Activated effector memory CD4-positive, alpha-beta T cell treated with anti-CD3 and anti-CD28 coated beads, Interleukin-2, amount 50 U/mL, for 16 hours (primary cell): Measurements from ENCODE around the gene TSSK2.
A peak's percentile ranks its signal among the peaks of the same experiment; 100 is the strongest.
"Not testable (repeated sequence)": the region's sequence is repeated elsewhere in the genome, so short reads cannot be mapped to it uniquely, and the experiment has no call there.

Experiments
- DNase-seq: peaks from one replicate; pipeline ENCODE4 v3.0.0-alpha.2; 2020

TSSK2 gene

DNA sequence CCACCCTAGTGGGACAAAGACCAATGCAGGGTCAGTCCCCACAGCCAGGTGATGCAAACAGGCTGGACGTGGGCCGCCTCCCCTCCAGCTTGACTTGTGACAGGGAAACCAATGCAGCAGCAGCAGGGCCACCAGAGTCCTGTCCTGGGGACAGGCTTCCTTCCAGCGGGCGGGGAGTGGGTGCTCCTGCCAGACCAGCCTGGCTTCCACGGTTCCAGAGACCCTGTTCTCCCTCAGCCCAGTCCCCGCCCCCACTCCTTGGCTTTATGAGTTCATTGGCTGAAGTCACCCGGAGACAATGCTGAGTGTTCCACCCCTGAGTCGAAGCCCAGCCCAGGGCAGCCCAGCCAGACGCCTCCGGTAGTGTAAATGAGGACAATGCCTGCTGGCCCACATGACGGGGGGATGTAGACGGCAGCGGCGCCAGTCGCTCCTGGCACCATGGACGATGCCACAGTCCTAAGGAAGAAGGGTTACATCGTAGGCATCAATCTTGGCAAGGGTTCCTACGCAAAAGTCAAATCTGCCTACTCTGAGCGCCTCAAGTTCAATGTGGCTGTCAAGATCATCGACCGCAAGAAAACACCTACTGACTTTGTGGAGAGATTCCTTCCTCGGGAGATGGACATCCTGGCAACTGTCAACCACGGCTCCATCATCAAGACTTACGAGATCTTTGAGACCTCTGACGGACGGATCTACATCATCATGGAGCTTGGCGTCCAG lies at the start of gene TSSK2:
Gene TSSK2, plus strand, starts transcription at position 350 of the 726 bp plus-strand sequence. Its CDS starts 92 bp downstream, at position 442.
- no peak for DNase-seq

DNA sequence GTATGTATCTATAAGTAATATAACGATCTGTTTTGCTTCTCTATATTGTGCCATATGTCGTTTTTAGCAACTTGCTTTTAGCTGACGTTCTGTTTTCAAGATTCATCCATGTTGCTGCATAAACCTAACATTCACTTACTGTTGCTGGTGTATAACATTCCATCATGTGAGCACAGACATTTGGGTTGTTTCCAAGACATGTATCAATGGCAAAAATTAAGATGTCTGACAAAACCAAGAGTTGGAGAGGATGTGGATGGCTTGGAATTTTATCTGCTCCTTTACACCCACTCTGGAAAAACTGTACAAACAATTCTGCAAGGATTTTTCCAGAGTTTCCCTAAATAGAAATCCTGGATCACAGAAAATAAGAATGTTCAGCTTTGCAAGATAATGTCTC lies 49.8 kb upstream of the TSSK2 start:
- no peak for DNase-seq

DNA sequence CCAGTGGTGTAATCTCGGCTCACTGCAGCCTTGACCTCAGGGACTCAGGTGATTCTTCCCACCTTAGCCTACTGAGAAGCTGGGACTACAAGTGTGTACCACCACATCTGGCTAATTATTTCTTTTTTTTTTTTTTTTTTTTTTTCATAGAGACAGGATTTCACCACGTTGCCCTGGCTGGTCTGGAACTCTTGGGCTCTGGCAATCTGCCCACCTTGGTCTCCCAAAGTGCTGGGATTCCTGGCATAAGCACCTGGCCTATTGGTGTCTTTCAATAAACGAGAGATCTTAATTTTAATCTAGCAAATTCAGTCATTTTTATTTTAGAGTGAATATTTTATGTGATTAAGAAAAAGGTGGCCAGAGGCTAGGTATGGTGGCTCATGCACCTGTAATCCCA lies 49.0 kb upstream of the TSSK2 start:
- no peak for DNase-seq

DNA sequence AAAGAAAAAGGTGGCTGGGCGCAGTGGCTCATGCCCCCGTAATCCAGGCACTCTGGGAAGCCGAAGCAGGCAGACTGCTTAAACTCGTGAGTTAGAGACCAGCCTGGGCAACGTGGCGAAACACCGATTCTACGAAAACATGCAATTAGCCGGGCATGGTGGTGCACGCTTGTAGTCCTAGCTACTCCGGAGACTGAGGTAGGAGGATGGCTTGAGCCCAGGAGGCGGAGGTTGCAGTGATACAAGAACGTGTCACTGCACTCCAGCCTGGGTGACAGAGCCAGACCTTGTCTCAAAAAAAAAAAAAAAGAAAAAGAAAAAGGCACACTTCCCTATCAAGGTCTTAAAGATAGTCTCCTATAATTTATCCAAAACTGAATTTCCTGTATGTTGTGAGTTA lies 48.3 kb upstream of the TSSK2 start:
- no peak for DNase-seq

DNA sequence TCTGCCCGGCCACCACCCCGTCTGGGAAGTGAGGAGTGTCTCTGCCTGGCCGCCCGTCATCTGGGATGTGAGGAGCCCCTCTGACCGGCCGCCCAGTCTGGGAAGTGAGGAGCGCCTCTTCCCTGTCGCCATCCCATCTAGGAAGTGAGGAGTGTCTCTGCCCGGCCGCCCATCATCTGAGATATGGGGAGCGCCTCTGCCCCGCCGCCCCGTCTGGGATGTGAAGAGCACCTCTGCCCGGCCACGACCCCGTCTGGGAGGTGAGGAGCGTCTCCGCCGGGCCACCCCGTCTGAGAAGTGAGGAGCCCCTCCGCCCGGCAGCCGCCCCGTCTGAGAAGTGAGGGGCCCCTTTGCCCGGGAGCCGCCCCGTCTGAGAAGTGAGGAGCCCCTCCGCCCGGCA lies 47.0 kb upstream of the TSSK2 start:
- not testable (repeated sequence) for DNase-seq

DNA sequence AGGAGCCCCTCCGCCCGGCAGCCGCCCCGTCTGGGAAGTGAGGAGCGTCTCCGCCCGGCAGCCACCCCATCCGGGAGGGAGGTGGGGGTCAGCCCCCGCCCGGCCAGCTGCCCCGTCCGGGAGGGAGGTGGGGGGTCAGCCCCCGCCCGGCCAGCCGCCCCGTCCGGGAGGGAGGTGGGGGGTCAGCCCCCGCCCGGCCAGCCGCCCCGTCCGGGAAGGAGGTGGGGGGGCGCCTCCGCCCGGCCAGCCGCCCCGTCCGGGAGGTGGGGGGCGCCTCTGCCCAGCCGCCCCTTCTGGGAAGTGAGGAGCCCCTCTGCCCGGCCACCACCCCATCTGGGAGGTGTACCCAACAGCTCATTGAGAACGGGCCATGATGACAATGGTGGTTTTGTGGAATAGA lies 46.5 kb upstream of the TSSK2 start:
- not testable (repeated sequence) for DNase-seq

DNA sequence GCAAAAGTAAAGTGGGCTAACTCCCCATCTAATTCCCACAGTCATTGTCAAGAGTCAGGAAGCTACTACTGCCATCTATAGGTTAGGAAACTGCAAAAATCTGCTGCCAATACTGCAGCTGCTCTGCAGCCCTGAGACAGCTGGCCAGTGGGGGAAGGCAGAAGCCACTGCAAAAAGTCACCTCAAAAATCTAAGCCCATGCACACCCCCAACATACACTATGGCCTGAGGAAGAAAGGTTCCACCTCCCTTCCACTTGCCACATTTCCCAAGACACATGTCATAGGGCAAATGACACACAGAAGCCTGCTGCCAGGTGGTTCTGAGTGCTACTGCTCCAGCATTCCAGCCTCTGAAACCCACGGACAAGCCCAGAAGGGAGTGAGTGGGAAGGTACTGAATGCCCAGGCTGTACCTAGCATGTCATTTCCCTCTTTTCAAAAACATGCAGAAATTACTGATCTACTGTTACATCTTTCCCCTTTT lies 45.8 kb upstream of the TSSK2 start:
- DNase-seq = no peak

DNA sequence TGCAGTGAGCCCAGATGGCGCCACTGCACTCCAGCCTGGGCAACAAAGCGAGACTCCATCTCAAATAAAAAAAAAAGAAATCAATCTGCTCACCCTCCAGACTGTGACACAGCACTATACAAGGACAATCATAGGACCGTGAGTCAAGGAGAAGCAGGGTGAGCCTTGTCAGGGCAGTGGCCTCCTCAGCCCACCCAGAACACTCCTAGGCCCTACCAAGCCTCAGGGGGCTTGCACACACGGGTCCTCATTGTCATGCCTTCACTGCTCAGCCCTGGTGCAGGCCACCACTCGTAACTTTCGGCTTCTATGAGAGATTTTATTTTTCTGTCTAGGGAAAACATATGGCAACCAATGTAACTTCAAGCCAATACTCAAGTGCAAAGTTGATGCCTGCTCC lies 44.7 kb upstream of the TSSK2 start:
- DNase-seq = no peak

DNA sequence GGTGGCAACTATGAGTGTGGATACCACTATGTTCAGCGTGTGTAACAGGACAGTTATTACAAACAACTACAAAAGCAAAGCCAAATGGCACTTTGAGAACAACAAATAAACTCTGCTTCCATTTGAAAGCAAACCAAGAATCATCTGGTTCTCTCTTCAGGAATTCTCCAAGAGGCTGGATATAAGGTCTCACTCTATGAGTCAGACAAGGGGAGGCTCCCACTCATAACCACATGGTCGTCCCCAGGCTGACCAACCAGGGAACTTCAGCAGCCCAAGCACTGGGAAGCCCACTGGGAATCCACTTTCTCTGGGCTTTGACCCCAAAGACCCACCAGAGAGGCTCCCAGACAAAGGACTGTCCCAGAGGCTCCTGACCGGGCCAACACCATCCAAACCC lies 44.2 kb upstream of the TSSK2 start:
- DNase-seq = no peak

DNA sequence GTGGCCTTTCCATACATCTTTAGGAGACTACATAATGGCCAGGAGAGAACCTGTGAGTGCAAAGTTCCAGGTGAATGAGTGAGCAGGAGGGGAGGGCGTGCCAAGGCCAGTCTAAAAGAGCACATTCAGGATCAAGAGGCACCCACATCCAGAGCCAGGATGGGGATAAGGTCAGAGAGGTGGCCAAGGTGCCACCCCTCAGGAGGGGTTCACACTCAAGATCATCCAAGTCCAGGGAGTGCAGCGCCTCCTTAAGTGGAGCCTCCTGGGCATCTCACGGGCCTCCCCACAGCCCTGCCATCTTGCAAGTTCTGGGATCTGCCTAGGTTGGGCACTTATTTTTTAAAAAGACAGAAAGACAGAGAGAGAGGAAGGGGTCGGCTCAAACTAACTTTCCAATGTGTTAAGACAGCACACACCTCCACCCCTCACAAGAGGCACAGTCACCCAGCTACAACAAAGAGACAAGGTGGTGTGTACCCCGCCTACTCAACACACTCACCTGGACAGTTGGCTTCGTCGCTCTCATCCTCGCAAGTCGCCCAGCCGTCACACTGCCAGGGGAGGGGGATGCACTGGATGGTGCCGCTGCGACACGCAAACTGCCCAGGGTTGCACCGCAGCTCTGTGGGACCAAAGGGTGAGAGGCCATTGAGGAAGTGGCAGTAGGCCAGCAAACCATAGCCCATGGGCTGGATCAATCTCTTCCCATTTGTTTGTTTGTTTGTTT lies 42.1 kb upstream of the TSSK2 start:
- no peak for DNase-seq

DNA sequence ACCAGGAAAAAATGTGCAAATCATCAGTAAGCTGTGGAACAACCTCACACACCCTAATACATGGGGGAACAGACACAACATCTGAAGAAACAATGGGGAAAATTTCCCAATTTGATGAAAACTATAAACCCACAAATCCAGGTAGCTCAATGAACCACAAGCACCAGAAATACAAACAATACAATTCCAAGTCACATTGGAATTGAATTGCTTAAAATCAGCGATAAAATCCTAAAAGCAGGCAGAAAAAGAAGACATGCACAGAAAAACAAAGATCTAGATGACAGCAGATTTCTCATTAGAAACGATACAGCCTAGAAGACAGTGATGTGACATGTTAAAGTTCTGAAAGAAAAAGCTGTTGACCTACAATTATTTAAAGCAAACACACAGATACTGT lies 40.9 kb upstream of the TSSK2 start:
- DNase-seq = no peak

DNA sequence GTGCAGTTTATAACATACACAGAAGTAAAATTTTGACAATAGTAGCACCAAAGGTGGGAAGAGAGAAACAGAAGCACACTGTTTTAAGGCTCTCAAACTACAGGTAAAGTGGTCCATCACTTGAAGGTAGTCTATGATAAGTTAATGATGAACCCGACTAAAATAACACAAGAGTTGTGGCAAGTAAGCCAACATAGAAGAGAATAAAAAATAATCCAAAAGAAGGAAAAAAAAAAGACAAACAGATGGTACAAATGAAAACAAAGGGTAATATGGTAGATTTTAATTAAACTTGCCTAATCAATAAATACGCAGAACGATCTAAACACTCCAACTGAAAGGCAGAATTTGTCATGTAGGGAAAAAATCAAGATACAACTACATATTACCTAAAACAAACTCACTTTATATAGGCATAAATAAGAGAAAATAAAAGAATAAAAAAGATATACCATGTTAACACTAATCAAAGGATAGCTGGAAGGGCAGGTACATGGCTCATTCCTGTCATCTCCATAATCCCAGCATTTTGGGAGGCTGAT lies 40.5 kb upstream of the TSSK2 start:
- DNase-seq = no peak

DNA sequence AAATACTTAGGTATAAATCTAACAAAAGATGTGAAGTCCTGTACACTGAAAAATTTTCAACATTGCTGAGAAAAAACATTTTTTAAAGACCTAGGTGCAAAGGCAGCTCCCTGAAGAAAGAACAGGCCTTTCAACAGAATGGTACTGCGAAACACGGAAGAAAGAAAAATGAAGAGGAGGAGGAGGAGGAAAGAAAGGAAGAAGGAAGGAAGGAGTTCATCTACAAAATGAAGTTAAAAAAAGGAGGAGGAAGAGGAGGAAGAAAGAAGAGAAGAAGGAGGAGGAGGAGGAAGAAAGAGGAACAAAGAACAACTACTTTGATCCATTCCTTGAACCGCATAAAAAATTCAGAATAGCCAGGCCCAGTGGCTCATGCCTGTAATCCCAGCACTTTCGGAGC lies 38.4 kb upstream of the TSSK2 start:
- no peak for DNase-seq

DNA sequence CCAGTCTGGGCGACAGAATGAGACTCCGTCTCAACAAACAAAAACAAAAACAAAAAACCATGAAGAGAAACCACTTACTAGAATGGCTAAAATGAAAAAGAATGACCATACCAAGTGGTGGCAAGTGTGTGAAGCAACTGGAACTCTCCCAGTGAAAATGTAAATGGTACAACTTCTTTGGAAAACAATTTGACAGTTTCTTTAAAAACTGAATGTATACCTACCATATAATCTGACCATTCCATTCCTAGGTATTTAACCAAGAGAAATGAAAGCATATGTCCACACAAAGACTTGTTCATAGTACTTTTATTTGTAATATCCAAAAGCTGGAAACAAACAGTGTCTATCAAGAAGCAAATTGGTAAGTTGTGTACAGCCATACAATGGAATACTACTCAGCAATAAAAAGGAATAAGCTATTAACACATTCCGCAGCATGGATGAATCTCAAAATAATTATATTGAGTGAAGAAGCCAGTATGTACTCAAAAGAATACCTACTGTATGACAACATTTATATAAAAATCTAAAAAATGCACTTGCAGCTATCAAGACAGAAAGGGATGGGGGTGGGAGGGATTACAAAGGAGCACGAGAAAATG lies 36.6 kb upstream of the TSSK2 start:
- no peak for DNase-seq

DNA sequence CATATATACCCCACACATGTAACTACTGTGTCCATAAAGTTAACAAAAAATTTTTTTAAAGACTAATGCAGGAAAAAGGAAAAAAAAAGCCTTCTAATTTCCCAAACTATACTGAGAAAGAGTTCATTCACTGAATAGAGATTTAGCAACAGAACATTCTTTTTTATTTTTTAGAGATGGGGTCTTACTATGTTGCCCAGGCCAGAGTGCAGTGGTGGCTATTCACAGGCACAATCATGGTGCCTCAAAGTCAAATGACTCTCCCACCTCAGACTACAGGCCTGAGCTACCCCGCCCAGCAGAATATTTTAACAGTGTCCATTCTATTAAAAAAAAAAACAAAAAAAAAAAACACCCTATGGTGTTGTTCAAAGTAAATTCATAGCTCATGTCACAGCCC lies 34.6 kb upstream of the TSSK2 start:
- no peak for DNase-seq

DNA sequence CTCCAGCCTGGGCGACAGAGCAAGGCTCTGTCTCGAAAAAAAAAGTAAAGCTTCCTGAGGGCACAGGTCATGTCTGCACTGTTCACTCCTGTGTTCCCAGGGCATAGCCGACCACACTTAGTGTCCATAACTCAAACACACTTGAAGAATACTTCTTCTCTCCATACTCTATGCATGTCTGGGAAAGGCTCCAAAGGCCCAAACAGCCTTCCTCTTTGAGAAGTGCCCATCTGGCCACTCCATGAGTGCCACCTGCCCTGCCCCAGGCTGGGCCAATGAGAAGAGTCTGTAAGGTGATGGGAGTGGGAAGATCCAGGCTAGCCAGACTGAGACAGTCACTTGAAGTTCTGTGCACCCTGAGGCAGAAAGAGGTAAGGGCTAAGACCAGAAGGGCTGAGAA lies 33.6 kb upstream of the TSSK2 start:
- DNase-seq = no peak

DNA sequence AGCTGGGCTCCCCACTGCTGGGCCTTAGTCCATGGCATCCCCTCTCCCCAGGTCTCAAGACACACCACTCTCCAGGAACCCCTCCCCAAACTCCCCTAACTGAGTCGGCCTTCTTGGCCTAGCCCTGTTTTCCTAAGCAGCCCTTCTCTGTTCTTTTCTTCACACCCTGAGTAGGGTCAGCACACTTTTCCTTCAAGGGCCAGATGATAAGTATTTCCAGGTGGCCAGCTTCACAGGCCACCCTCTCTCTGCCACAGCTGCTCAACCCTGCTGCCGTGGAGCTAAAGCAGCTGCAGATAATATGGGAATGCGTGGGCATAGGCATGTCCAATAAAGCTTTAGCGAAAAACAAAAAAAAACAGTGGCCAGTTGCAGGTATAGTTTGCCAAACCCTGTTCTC lies 33.0 kb upstream of the TSSK2 start:
- DNase-seq = no peak

DNA sequence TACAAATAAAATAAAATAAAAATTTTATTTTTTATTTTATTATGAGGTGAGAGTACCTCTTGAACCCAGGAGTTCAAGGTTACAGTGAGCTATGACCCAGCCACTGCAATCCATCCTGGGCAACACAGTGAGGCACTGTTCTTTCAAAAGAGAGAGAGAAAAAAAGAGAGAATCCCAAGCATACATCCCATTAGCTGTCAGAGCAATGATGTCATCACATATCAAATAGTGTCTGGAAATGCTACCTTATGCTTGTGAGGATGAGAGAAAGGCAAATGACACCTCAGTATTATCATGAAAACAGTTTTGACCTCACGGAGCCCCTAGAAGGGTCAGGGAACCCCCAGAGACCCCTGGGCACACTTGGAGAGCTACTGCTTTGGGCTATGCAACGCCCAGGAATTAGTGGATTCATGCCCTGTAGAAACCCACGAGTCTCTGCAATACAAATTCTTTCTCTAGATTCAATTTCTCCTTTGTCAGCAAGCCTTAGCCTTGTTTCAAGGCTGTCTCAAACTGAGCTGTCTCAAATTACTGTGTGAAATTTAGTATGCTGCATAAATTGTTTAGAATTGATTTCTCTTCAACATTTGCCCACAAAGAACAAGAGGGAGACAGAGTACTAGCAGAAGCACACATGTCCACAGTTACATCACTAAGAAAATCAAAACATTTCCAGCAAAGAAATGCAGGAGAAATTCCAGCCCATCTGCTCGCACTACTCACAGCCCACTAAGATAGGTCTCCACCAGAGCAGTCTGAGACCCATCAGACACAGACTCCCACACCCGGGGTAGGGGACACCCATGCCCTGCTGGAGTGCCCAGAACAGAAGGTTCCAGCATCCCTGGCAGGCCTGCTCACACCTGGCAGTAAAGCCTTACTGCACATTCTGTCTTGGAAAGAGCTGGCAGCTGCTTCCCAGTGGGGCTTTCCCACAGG lies 27.0 kb upstream of the TSSK2 start:
- DNase-seq = peak; percentile 59

DNA sequence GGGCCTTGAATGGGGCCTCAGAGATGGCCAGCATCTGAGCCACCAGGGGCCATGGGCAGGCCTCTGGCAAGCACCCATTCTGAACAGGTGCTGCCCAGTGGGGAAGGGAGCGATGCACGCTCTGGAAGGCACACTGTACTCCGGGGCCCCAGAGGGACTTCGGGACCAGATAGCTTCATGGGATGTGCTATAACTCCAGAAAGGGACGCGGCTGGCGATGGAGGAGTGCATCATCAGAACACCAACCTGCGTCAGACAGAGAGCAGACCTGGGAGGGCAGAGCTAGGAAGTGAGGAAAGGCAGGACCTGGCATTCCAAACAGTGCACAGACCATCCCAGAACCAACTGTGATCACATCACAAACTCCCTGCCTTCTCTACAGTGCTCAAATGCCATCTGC lies 25.7 kb upstream of the TSSK2 start:
- DNase-seq = peak; percentile 55

DNA sequence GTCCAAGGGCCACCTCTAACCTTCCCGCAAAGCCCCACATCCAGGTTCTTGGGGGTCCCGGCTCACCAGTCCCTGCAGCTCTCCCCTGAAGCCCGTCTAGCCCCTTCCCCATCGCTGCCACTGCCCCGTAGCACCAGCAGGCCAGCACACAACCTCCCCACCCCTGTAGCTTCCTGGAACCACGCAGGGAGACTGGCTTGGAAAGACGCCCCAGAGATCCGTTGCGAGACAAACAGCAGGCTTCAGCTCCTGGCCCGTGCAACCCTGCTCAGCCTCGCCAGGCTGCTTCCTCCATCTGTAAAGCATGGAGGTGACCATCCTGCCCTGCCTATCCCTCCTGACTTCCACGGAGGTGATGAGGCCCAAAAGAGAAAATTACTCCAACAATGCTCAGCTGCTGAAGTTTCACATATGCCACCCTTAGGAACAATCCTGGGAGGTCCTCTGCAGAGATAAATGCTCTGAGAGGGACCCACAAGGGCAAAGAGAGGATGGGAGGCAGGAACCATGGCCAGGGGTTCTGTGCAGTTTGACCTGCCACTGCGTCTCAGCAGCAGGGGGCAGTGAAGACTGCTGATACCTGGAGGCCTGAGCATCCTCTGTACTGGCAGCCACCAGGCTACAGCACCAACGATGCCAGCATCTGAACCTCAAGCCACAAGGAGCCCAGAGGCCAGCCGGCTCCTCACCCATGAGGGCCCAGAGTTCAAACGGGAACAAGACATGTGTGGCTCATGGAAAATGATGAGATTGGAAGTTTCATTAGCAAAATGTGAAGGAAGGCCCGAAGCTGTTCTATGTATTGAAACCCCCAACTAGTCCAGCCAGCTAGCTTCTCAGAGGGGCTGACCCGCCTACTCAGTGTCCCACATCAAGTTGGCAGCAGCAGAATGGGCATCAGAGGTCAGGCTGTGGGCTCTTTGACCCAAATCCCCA lies 25.0 kb upstream of the TSSK2 start:
- DNase-seq = peak; percentile 82
